C4-2B (cell line): ENCODE data around the gene DGKB.

Experiments used
- ZFX ChIP-seq: fragments of 450-650 bp; IDR thresholded peaks from 2 replicates; pipeline ENCODE4 v1.6.1; 2017
- TF ChIP-seq, protein P1 (sequence below): fragments of 450-650 bp; conservative IDR thresholded peaks from 2 replicates; pipeline ENCODE4 v1.5.1; 2017; ENCODE audit warnings: mild to moderate bottlenecking

DNA sequence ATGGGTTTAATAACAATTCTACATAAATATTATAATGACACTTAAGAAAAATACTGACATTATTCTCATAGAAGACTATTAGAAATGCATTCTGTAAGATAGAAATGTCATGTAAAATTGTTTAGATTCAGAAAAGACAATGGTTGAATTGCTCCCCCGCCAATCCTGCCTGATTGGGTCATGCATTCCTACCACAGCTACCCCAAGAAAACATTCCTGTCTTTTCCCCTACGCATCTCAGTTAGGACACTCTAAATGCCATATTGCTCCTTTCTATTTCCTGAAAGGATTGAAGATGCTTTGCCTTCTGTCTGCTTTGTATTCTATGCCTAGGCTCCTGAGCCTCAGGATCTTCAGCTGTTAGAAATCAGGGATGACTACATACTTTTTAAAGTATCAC lies 109.4 kb downstream of the DGKB start:
- TF ChIP-seq, protein P1, sequence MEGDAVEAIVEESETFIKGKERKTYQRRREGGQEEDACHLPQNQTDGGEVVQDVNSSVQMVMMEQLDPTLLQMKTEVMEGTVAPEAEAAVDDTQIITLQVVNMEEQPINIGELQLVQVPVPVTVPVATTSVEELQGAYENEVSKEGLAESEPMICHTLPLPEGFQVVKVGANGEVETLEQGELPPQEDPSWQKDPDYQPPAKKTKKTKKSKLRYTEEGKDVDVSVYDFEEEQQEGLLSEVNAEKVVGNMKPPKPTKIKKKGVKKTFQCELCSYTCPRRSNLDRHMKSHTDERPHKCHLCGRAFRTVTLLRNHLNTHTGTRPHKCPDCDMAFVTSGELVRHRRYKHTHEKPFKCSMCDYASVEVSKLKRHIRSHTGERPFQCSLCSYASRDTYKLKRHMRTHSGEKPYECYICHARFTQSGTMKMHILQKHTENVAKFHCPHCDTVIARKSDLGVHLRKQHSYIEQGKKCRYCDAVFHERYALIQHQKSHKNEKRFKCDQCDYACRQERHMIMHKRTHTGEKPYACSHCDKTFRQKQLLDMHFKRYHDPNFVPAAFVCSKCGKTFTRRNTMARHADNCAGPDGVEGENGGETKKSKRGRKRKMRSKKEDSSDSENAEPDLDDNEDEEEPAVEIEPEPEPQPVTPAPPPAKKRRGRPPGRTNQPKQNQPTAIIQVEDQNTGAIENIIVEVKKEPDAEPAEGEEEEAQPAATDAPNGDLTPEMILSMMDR = no peak
- no peak for TF ChIP-seq ZFX
